Neuron (in vitro differentiated cells): ENCODE results near the gene DEUP1.

ENCODE experiments used
- H2AFZ ChIP-seq: one replicate; pipeline ENCODE4 v1.6.1; 2013; ENCODE audit warnings: low read depth, mild to moderate bottlenecking, inconsistent platforms, low read length, moderate library complexity
- H3K27me3 ChIP-seq: one replicate; pipeline ENCODE4 v1.6.1; 2013; ENCODE audit warnings: low read length; ENCODE audit not compliant: insufficient read depth
- H3K36me3 ChIP-seq: one replicate; pipeline ENCODE4 v1.6.1; 2013; ENCODE audit warnings: low read length; ENCODE audit not compliant: insufficient read depth
- H3K4me1 ChIP-seq: one replicate; pipeline ENCODE4 v1.6.1; 2013; ENCODE audit warnings: low read length; ENCODE audit not compliant: insufficient read depth
- H3K4me3 ChIP-seq: 2 replicates; pipeline ENCODE4 v1.5.1; 2013; ENCODE audit warnings: mild to moderate bottlenecking, low read length, moderate library complexity
- H3K9me3 ChIP-seq: one replicate; pipeline ENCODE4 v1.6.1; 2013; ENCODE audit warnings: low read length

The DEUP1 gene

DNA sequence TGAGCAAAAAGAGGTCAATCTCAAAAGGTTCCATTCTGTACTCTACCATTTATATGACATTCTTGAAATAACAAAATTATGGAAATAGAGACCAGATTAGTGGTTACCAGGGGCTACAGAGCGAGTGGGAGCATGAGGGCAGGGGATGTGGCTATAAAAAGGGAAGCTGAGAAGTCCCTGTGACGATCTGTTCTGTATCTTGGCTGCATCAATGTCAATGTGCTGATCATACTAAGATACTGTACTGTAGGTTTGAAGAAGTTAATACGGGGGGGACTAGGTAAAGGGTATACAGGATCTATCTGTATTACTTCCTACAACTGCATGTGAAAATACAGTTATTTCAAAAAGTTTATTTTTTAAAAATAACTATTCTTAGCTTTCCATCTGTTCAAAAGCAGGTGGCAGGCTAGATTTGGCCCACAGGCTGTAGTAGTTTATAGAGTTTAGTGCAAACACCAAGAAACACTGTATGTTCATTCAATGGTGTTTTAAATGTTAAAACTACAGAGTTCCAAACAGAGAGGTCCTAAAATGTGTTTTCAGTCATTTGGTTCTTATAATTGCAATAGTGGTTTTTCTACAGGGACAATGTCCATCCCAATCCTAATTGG, 134.5 kb downstream of the DEUP1 start:
- H3K4me3 ChIP-seq = no peak overlapping the region
- no peaks in the 10 kb centered on the region for H3K27me3 ChIP-seq
- no peaks in the 10 kb centered on the region for H3K4me1 ChIP-seq
- H3K36me3 ChIP-seq = no peaks in the 10 kb centered on the region
- no peaks in the 10 kb centered on the region for H3K9me3 ChIP-seq
- no peak overlapping the region for H2AFZ ChIP-seq

GRCh38 chr11:93467054-93467453, 136.5 kb downstream of the DEUP1 start:
- Histone ChIP-seq H3K4me3 (no peak overlapping the region), H3K36me3 (no peaks in the 10 kb centered on the region), H3K27me3 (no peaks in the 10 kb centered on the region), H3K9me3 (no peaks in the 10 kb centered on the region), H3K4me1 (no peaks in the 10 kb centered on the region), H2AFZ (no peak overlapping the region)

GRCh38 chr11:93468290-93468689, 137.7 kb downstream of the DEUP1 start:
- Histone ChIP-seq H2AFZ (no peak overlapping the region), H3K9me3 (no peaks in the 10 kb centered on the region), H3K27me3 (no peaks in the 10 kb centered on the region), H3K36me3 (no peaks in the 10 kb centered on the region), H3K4me1 (no peaks in the 10 kb centered on the region), H3K4me3 (no peak overlapping the region)

GRCh38 chr11:93474123-93474522, 143.6 kb downstream of the DEUP1 start:
- Histone ChIP-seq H3K4me1 (peaks cover 36% of the 10 kb centered on the region), H3K27me3 (no peaks in the 10 kb centered on the region), H3K36me3 (no peaks in the 10 kb centered on the region), H3K9me3 (no peaks in the 10 kb centered on the region), H2AFZ (no peak overlapping the region), H3K4me3 (no peak overlapping the region)

DNA sequence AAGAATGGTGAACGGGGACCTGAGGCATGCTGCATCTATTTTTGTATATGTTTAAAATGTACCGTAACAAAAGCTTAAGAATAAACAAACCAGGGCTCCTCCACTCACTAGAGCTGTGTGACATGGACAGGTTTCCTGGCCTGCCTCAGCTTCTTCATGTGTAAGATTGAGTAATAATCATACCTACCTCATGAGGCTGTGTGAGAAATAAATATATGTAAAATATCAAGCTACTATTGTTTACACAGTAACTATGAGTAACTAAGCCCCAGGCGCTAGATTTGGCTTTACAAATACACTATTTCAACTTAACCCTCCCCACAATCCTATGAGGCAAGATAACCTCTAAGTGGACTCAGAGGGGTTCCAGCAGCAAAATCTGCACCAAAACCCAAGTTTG, 146.3 kb downstream of the DEUP1 start:
- H3K36me3 ChIP-seq = no peaks in the 10 kb centered on the region
- no peak overlapping the region for H2AFZ ChIP-seq
- H3K4me1 ChIP-seq = peaks cover 36% of the 10 kb centered on the region
- H3K27me3 ChIP-seq = no peaks in the 10 kb centered on the region
- no peaks in the 10 kb centered on the region for H3K9me3 ChIP-seq
- H3K4me3 ChIP-seq = no peak overlapping the region

GRCh38 chr11:93477684-93478234, 147.2 kb downstream of the DEUP1 start:
- Histone ChIP-seq H3K4me3 (no peak overlapping the region), H3K27me3 (no peaks in the 10 kb centered on the region), H2AFZ (peak overlapping the region; percentile 6), H3K36me3 (no peaks in the 10 kb centered on the region), H3K4me1 (peaks cover 36% of the 10 kb centered on the region), H3K9me3 (no peaks in the 10 kb centered on the region)

- Histone ChIP-seq H3K4me3 (no peak overlapping the region), H3K36me3 (no peaks in the 10 kb centered on the region), H2AFZ (no peak overlapping the region), H3K4me1 (peaks cover 36% of the 10 kb centered on the region), H3K9me3 (no peaks in the 10 kb centered on the region), H3K27me3 (no peaks in the 10 kb centered on the region)
Observed at GRCh38 chr11:93478841-93479240, 148.3 kb downstream of the DEUP1 start.

DNA sequence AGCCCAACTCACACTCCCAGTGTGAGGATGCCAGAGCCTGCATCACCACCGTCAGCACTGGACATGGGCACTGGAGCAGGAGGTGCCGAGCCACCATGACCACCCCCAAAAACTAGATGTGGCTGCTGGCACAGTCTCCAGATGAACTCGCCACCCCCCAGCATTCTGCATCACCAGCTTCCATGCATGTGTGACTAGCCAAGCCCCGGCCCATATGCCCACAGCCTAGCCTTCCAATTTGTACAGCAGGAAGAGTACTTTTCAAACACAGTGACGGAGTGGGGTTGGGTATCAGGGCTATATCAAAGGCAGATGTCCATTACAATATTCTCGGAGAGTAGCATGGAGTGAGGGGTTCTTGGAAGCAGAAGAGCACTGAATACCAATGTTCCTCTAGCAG, 149.7 kb downstream of the DEUP1 start:
- no peak overlapping the region for H3K4me3 ChIP-seq
- H3K9me3 ChIP-seq = no peaks in the 10 kb centered on the region
- no peak overlapping the region for H2AFZ ChIP-seq
- no peaks in the 10 kb centered on the region for H3K27me3 ChIP-seq
- no peaks in the 10 kb centered on the region for H3K36me3 ChIP-seq
- H3K4me1 ChIP-seq = peaks cover 31% of the 10 kb centered on the region

DNA sequence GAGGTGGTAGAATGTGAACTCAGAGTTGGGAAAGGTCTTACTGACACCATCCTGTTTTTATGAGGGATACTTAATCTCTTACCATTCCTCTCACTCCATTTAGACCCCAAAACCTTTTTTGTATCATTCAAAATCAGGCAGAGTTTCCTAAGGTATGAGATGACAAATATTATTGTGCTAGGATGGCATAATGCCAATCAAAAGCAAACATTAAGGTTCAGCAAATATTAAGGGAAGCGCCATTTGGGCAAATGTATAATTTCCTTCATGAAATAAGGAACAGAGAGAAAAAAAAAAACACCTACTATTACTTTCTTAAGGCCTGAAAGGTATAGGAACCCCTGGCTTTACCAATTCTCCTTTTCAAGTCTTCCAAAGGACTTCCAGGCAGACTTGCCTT, 150.2 kb downstream of the DEUP1 start:
- Histone ChIP-seq H3K4me3 (no peak overlapping the region), H3K4me1 (peaks cover 31% of the 10 kb centered on the region), H3K27me3 (no peaks in the 10 kb centered on the region), H2AFZ (no peak overlapping the region), H3K36me3 (no peaks in the 10 kb centered on the region), H3K9me3 (no peaks in the 10 kb centered on the region)

GRCh38 chr11:93481279-93481678, 150.7 kb downstream of the DEUP1 start:
- H2AFZ ChIP-seq = no peak overlapping the region
- H3K36me3 ChIP-seq = no peaks in the 10 kb centered on the region
- H3K4me1 ChIP-seq = peaks cover 32% of the 10 kb centered on the region
- H3K9me3 ChIP-seq = no peaks in the 10 kb centered on the region
- no peak overlapping the region for H3K4me3 ChIP-seq
- H3K27me3 ChIP-seq = no peaks in the 10 kb centered on the region

- Histone ChIP-seq H2AFZ (no peak overlapping the region), H3K4me1 (peaks cover 34% of the 10 kb centered on the region), H3K4me3 (no peak overlapping the region), H3K27me3 (no peaks in the 10 kb centered on the region), H3K36me3 (no peaks in the 10 kb centered on the region), H3K9me3 (no peaks in the 10 kb centered on the region)
Observed at GRCh38 chr11:93481696-93482095, 151.2 kb downstream of the DEUP1 start.

GRCh38 chr11:93482556-93482955, 152.0 kb downstream of the DEUP1 start:
- H3K9me3 ChIP-seq = no peaks in the 10 kb centered on the region
- no peak overlapping the region for H2AFZ ChIP-seq
- H3K4me1 ChIP-seq = peaks cover 34% of the 10 kb centered on the region
- no peak overlapping the region for H3K4me3 ChIP-seq
- no peaks in the 10 kb centered on the region for H3K27me3 ChIP-seq
- no peaks in the 10 kb centered on the region for H3K36me3 ChIP-seq

DNA sequence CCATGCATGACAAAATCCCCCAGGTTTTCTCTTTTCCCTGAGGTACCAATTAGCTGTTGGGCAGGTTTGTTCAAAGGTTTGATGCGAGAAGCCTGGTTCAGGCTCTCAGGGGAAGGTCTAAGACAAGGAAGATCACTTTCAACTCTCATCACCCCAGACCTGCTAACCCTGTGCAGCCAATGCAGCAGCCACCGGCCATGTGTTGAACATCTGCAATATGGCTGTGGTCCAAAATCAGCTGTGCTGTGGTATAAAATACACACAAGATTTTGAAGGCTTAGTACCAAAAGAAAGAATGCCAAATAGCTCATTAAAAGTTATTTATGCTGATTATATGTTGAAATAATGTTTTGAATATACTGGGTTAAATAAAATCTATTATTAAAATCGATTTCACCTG, 154.2 kb downstream of the DEUP1 start:
- H3K9me3 ChIP-seq = no peaks in the 10 kb centered on the region
- peaks cover 36% of the 10 kb centered on the region for H3K4me1 ChIP-seq
- no peaks in the 10 kb centered on the region for H3K27me3 ChIP-seq
- no peak overlapping the region for H2AFZ ChIP-seq
- no peaks in the 10 kb centered on the region for H3K36me3 ChIP-seq
- H3K4me3 ChIP-seq = no peak overlapping the region

DNA sequence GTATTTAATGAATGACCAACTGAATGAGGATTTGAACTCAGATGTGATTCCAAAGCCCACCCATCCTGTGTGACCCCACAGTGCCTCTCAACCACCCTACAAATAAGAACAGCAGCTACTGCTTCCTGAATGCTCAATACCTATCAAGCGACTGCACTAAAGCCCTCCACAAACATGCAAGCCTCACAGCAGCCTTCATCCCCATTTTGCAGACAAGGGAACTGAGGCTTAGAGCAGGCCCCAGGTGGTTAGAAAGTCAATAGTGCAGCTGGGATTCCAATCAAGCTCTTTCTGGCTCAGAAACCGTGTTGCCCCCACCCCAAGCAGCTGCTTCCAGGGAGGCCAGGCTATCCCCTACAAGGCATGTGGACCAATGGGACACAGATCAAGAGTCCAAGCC, 155.4 kb downstream of the DEUP1 start:
- no peaks in the 10 kb centered on the region for H3K36me3 ChIP-seq
- H3K9me3 ChIP-seq = no peaks in the 10 kb centered on the region
- H3K27me3 ChIP-seq = no peaks in the 10 kb centered on the region
- no peak overlapping the region for H3K4me3 ChIP-seq
- H3K4me1 ChIP-seq = peaks cover 36% of the 10 kb centered on the region
- H2AFZ ChIP-seq = no peak overlapping the region
